ENCODE measurements around the gene GRIP2.

GRIP2 gene

GRCh38 chr3:14510838-14511622, 29.1 kb downstream of the GRIP2 start:
- Mint-ChIP-seq H3K27ac (no peak overlapping the region), H3K36me3 (no peaks in the 10 kb centered on the region), H3K4me1 (peaks cover 7% of the 10 kb centered on the region), H3K4me3 (no peak overlapping the region), H3K9me3 (no peaks in the 10 kb centered on the region), H3K27me3 (no peaks in the 10 kb centered on the region)

DNA sequence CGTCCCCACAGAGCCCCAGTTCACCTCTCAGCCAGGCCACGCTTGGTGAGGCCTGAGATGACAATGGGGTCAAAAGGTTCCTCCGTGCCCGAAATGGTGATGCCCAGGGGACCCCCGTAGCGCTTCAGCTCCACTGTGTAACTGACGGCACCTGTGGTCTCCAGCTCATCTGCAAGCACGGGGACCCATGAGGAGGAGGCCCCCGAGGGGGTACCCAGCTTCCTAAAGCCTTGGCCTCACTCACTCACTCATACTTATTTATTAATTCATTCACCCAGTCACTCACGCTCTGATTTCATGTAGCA, 30.4 kb downstream of the GRIP2 start:
- Mint-ChIP-seq H3K36me3 (no peaks in the 10 kb centered on the region), H3K4me1 (peaks cover 7% of the 10 kb centered on the region), H3K27ac (no peak overlapping the region)

DNA sequence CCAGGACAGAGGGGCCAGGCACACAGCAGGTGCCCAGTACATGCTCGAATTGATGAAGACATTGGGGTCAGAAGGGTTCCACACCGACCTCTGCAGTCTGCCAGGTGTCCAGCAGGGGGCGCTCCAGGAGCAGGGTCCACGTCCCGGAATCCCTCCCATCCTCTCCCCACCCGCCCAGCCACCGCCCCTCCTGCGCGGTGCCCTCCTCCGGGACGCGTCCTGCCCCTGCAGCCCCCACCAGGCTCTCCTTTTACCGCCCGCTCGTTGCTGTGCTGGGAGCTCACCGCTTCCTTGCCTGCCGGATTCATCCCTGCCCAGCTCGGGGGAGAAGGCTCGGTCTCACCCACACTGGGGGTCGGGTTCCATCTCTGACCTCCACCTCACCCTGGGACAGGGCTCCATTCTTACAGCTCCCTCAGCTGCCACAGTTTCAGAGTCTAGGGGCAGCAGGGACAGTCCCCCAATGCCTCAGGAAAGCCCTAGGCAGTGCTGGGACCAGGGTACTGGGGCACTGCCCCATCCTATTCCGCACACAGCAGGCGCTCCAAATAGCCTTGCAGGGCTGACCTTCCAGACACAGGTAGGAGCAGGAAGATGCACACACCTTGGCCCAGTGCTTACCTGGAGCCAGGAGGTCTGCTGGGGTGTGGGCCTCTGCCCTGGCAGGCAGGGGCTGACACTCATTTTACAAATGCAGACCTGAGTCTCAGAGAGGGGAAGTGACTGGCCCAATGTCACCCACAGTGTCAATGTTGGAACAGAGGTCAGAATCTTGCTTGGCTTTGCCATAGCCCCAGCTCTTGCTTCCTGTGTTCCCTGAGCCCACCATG, 31.0 kb downstream of the GRIP2 start:
- H3K9me3 Mint-ChIP-seq = no peaks in the 10 kb centered on the region
- no peak overlapping the region for H3K27ac Mint-ChIP-seq
- no peaks in the 10 kb centered on the region for H3K27me3 Mint-ChIP-seq
- H3K36me3 Mint-ChIP-seq = no peaks in the 10 kb centered on the region
- H3K4me1 Mint-ChIP-seq = peaks cover 7% of the 10 kb centered on the region
- H3K4me3 Mint-ChIP-seq = no peak overlapping the region

More for the DNA sequence above, 30.4 kb downstream of the GRIP2 start:
- no peaks in the 10 kb centered on the region for H3K9me3 Mint-ChIP-seq
- no peak overlapping the region for H3K4me3 Mint-ChIP-seq
- H3K27me3 Mint-ChIP-seq = no peaks in the 10 kb centered on the region

- Mint-ChIP-seq H3K4me1 (peaks cover 7% of the 10 kb centered on the region), H3K27ac (no peak overlapping the region), H3K9me3 (no peaks in the 10 kb centered on the region), H3K27me3 (no peaks in the 10 kb centered on the region), H3K4me3 (no peak overlapping the region), H3K36me3 (no peaks in the 10 kb centered on the region)
Measured at GRCh38 chr3:14508505-14508819, 31.7 kb downstream of the GRIP2 start.

- no peaks in the 10 kb centered on the region for H3K36me3 Mint-ChIP-seq
- H3K4me1 Mint-ChIP-seq = peaks cover 7% of the 10 kb centered on the region
- H3K27me3 Mint-ChIP-seq = no peaks in the 10 kb centered on the region
- H3K4me3 Mint-ChIP-seq = no peak overlapping the region
- H3K9me3 Mint-ChIP-seq = peaks cover 3% of the 10 kb centered on the region
- no peak overlapping the region for H3K27ac Mint-ChIP-seq
Measured at GRCh38 chr3:14507757-14508504, 32.2 kb downstream of the GRIP2 start.

- Mint-ChIP-seq H3K4me1 (peaks cover 7% of the 10 kb centered on the region), H3K27me3 (no peaks in the 10 kb centered on the region), H3K36me3 (no peaks in the 10 kb centered on the region), H3K9me3 (peaks cover 9% of the 10 kb centered on the region), H3K27ac (no peak overlapping the region), H3K4me3 (no peak overlapping the region)
Measured at GRCh38 chr3:14507305-14507741, 32.8 kb downstream of the GRIP2 start.

DNA sequence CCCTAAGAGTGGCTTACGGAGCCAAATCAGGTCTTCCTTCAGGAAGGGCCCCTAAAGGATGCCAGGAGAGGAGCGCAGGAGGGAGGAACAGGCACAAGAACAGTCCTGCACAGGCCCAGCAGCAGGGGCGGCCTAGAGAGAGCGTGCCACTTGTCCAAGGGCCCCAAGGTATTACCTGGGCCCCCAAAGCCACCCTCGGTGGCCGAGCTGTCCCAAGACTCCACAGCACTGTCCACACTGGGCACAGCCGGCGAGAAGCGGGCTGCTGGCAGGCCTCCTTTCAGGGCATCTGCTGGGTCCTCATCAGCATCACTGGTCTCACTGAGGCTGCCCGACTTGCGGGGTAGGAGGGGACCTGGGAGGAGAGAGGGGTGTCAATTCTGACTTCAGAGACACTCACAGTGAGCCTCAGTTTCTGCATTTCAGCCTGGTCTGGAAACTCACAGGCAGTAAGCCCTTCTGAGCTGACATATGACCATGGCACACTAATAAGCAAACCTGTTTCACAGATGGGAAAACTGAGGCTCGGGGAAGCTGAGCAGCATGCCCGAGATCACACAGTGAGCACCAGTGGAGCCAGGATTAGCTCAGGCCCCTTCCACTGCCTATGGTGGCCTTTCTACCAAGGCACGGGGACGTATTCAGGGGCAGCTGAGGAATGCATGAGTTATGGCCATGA, 33.4 kb downstream of the GRIP2 start:
- Mint-ChIP-seq H3K4me1 (peaks cover 7% of the 10 kb centered on the region), H3K27ac (no peak overlapping the region), H3K9me3 (peaks cover 10% of the 10 kb centered on the region), H3K4me3 (no peak overlapping the region), H3K36me3 (no peaks in the 10 kb centered on the region), H3K27me3 (no peaks in the 10 kb centered on the region)

GRCh38 chr3:14505803-14506500, 34.2 kb downstream of the GRIP2 start:
- Mint-ChIP-seq H3K27me3 (no peaks in the 10 kb centered on the region), H3K9me3 (peaks cover 10% of the 10 kb centered on the region), H3K27ac (no peak overlapping the region), H3K4me1 (peaks cover 7% of the 10 kb centered on the region), H3K4me3 (no peak overlapping the region), H3K36me3 (no peaks in the 10 kb centered on the region)

GRCh38 chr3:14505001-14505802, 34.9 kb downstream of the GRIP2 start:
- H3K27ac Mint-ChIP-seq = no peak overlapping the region
- H3K9me3 Mint-ChIP-seq = peaks cover 10% of the 10 kb centered on the region
- H3K4me3 Mint-ChIP-seq = no peak overlapping the region
- H3K36me3 Mint-ChIP-seq = no peaks in the 10 kb centered on the region
- H3K4me1 Mint-ChIP-seq = peaks cover 7% of the 10 kb centered on the region
- H3K27me3 Mint-ChIP-seq = no peaks in the 10 kb centered on the region

DNA sequence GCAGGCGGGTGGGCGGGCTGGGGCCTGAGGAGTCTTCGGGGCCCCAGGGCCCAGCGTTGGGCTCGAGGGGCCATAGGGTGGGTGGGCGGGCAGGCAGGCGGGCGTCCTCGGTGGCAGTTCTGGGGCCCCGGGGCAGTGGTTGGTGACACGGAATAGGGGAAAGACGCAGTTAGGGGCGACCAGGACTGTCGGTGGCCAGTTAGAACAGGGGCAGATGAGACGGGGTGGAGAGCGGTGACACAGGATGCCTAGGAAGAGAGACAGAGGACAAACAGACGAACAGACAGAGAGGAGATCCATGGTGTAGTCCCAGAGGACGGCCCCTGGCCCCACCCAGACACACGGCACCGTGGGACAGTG, 36.5 kb downstream of the GRIP2 start:
- H3K27ac Mint-ChIP-seq = no peak overlapping the region
- H3K4me1 Mint-ChIP-seq = peaks cover 6% of the 10 kb centered on the region
- no peaks in the 10 kb centered on the region for H3K36me3 Mint-ChIP-seq
- H3K9me3 Mint-ChIP-seq = peaks cover 10% of the 10 kb centered on the region
- no peaks in the 10 kb centered on the region for H3K27me3 Mint-ChIP-seq
- H3K4me3 Mint-ChIP-seq = no peak overlapping the region

GRCh38 chr3:14503033-14503705, 37.0 kb downstream of the GRIP2 start:
- H3K36me3 Mint-ChIP-seq = no peaks in the 10 kb centered on the region

GRCh38 chr3:14502472-14502871, 37.7 kb downstream of the GRIP2 start:
- H3K4me3 Mint-ChIP-seq = no peak overlapping the region
- no peaks in the 10 kb centered on the region for H3K27me3 Mint-ChIP-seq
- peaks cover 10% of the 10 kb centered on the region for H3K9me3 Mint-ChIP-seq
- no peaks in the 10 kb centered on the region for H3K36me3 Mint-ChIP-seq
- H3K27ac Mint-ChIP-seq = no peak overlapping the region
- H3K4me1 Mint-ChIP-seq = no peaks in the 10 kb centered on the region

More at GRCh38 chr3:14503033-14503705, 37.0 kb downstream of the GRIP2 start:
- Mint-ChIP-seq H3K9me3 (peaks cover 10% of the 10 kb centered on the region), H3K27me3 (no peaks in the 10 kb centered on the region), H3K4me1 (peaks cover under 1% of the 10 kb centered on the region), H3K27ac (no peak overlapping the region), H3K4me3 (no peak overlapping the region)

DNA sequence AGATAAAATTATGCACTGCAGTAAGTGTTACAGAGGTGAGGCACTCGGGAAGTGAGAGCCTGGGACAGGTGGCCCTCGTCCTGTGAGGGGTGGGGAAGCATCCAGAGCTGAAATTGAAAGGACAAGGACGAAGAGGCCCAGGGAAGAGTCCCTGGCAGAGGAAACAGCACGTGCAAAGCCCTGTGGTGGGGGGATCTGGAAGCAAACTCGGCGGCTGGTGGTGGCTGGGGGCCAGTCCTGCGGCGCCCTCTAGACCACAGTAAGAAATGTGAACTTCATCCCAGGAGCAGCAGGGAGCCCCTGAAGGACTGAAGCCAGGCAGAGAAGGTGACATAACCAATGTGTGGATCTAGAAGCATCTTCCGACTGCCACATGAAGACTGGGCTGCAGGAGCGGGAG, 42.8 kb downstream of the GRIP2 start:
- H3K27me3 Mint-ChIP-seq = no peaks in the 10 kb centered on the region
- no peak overlapping the region for H3K4me3 Mint-ChIP-seq
- no peak overlapping the region for H3K27ac Mint-ChIP-seq
- H3K36me3 Mint-ChIP-seq = no peaks in the 10 kb centered on the region
- H3K9me3 Mint-ChIP-seq = peaks cover under 1% of the 10 kb centered on the region
- H3K4me1 Mint-ChIP-seq = no peaks in the 10 kb centered on the region

DNA sequence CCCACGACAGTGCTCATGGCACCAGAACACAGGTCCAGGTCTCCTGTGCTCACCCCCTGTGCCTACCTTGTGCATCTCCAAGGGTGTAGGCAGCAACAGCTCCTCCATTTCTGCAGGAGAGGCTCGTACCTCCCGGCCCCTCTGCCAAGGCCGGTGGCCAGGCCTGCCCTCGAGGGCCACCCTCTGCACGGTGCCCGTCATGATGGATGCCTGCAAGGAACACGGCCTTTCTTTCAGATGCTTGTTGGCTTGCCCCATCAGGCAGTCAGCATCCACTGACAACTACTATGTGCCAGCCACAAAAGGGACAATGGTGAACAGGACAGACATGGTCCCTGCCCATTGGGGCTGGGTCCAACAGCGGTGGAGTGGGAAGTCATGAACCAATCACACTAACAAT, 43.8 kb downstream of the GRIP2 start:
- Mint-ChIP-seq H3K4me1 (no peaks in the 10 kb centered on the region), H3K27ac (no peak overlapping the region), H3K4me3 (no peak overlapping the region), H3K27me3 (no peaks in the 10 kb centered on the region), H3K36me3 (no peaks in the 10 kb centered on the region), H3K9me3 (no peaks in the 10 kb centered on the region)

All from activated naive CD4-positive, alpha-beta T cell treated with anti-CD3 and anti-CD28 coated beads, Interleukin-2, amount 50 U/mL, for 24 hours (primary cell).